ENCODE data around the gene SPACA5B.
A peak's percentile ranks its signal among the peaks of the same experiment; 100 is the strongest.
"Not testable (repeated sequence)": the region's sequence is repeated elsewhere in the genome, so short reads cannot be mapped to it uniquely, and the experiment has no call there.

The SPACA5B gene

DNA sequence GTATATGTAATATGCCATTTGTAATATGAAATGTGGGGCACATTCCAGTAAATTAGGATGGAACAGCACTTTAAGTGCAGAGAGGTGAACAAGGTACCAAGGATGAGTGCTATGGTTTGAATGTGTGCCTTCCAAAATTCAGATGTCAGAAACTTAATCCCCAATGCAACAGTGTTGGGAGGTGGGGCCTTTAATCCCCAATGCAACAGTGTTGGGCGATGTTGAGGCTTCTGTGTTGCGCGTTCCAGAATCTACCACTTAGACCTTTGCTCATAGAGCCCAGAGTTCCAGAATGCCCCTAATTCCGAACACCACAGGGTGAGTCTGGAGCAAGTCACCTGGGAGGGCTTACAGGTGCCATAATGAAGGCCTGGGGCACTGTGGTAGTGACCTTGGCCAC, at the start of gene SPACA5B:
Gene SPACA5B (plus strand): TSS at position 301 of the 400 bp plus-strand sequence. CDS start 62 bp downstream, at position 363.
- not testable (repeated sequence) for DNase-seq (ENCODE audit: insufficient read length, low spot score); FAIRE-seq

DNA sequence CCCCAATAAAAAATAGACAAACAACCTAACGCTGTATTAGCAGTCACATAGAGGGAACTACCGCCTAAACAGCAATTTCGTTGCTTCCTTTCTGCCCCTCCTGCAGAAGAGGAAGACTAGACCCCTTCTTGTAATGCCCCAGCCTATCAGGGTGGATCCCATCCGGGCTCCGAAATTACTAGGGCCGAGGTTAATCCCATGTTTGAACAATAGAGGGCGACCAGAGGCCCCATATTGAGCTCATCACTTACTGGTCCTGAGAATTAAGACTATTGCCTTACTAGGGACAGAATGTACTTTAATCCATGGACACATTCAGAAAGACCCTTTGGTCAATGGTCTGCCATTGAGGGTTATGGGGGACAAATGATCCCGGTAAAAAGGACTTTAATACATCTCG, 47.2 kb upstream of the SPACA5B start:
- DNase-seq (ENCODE audit: insufficient read length, low spot score) = no peak
- TF ChIP-seq, protein P1, sequence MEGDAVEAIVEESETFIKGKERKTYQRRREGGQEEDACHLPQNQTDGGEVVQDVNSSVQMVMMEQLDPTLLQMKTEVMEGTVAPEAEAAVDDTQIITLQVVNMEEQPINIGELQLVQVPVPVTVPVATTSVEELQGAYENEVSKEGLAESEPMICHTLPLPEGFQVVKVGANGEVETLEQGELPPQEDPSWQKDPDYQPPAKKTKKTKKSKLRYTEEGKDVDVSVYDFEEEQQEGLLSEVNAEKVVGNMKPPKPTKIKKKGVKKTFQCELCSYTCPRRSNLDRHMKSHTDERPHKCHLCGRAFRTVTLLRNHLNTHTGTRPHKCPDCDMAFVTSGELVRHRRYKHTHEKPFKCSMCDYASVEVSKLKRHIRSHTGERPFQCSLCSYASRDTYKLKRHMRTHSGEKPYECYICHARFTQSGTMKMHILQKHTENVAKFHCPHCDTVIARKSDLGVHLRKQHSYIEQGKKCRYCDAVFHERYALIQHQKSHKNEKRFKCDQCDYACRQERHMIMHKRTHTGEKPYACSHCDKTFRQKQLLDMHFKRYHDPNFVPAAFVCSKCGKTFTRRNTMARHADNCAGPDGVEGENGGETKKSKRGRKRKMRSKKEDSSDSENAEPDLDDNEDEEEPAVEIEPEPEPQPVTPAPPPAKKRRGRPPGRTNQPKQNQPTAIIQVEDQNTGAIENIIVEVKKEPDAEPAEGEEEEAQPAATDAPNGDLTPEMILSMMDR (IDR thresholded peaks at IDR 0.05; ENCODE audit: insufficient read depth, missing control alignments) = peak; percentile 49
- no peak for FAIRE-seq

DNA sequence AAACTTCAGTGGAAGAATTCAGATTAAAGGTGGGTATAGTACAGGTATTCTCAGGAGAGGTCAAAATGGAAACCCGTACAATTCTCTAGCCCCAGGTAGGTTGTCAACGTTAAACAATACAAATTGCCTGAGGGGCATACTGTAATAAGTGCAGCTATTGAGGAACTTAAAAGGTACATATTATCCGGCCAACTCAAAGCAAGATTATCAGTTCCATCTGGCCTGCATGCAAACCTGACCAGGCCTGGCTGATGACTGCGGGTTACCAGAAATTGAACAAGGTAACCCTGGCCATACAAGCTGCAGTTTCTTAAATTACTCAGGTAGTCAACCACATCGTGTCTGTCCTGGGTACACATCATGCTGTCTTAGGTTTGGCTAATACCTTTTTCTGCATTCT, 46.7 kb upstream of the SPACA5B start:
- peak; percentile 80 for FAIRE-seq

DNA sequence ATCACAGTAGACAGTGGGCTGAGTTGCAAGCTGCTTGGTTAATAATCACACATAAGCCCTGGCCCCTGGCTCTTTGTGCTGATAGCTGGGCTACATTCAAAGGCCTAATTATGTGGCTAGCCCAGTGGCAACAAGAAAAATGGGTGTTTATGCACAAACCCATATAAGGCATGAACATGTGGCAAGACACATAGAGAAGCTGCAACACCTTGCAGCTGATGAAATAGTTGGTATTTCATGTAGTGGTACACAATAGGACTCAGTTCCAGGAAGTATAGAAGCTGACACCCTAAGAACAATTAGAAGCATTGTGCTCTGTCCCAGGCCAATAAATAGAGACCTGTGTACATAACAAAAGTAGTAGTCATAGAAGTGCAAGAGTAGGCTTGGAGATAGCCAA, 44.3 kb upstream of the SPACA5B start:
- no peak for DNase-seq (ENCODE audit: insufficient read length, low spot score)
- TF ChIP-seq, protein P1 (IDR thresholded peaks at IDR 0.05; ENCODE audit: insufficient read depth, missing control alignments) = no peak
- FAIRE-seq = no peak

More for the DNA sequence above, 46.7 kb upstream of the SPACA5B start:
- no peak for DNase-seq (ENCODE audit: insufficient read length, low spot score)
- TF ChIP-seq, protein P1 (IDR thresholded peaks at IDR 0.05; ENCODE audit: insufficient read depth, missing control alignments) = no peak

DNA sequence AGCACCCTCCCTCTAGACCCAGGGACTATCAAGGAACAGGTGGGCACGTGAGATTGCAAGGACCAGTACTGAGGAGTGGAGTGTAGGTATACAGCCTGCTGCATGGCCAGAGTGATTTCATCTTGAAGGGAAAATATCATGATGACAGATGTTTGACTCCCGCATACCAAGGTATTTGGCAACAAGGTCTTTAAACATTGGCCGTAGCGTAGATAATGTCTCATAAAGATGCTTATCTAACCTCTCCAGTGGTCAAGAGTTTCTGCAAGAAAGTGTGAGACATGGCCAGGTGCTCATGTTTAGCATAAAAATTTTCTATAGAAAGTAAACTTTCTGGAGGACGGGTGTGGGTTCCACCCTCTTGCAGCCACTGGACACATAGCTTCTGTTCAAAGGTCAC, 40.3 kb upstream of the SPACA5B start:
- FAIRE-seq (no peak), DNase-seq (ENCODE audit: insufficient read length, low spot score) (no peak)
- TF ChIP-seq, protein P1 (IDR thresholded peaks at IDR 0.05; ENCODE audit: insufficient read depth, missing control alignments) = no peak

DNA sequence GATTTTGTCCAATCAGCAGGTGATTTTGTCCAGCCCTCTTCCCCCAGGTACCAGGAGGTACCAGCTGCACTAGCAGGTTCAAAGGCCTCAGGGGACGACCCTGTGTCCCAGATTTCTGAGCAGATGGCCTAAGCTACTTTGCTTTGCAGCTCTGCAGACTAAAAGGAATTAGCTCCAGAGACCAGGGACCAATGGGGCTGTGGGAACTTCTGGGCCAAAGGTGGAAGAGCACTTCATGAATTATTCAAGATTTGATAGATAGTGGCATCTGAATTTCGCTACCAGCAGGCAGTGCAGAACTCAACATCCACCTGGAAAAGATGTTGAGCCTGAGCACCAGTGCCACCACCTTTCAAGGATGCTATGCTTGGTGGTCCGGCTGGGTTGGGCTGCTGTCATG, 37.9 kb upstream of the SPACA5B start:
- FAIRE-seq = not testable (repeated sequence)

DNA sequence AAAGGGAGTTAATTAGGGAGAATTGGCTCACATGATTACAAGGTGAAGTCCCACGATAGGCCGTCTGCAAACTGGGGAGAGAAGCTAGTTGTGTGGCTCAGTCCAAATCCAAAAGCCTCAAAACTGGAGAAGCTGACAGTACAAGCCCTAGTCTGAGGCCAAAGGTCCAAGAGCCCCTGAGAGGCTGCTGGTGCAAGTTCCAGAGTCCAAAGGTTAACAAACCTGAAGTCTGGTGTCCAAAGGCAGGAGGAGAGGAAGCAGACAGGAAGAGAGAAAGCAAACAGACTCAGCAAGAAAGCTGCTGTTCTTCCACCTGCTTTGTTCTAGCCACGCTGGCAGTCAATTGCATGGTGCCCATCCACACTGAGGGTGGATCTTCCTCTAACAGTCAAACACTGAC, 29.0 kb upstream of the SPACA5B start:
- FAIRE-seq (no peak), DNase-seq (ENCODE audit: insufficient read length, low spot score) (no peak)
- TF ChIP-seq, protein P1 (IDR thresholded peaks at IDR 0.05; ENCODE audit: insufficient read depth, missing control alignments) = no peak

More for the DNA sequence above, 37.9 kb upstream of the SPACA5B start:
- not testable (repeated sequence) for DNase-seq (ENCODE audit: insufficient read length, low spot score)

DNA sequence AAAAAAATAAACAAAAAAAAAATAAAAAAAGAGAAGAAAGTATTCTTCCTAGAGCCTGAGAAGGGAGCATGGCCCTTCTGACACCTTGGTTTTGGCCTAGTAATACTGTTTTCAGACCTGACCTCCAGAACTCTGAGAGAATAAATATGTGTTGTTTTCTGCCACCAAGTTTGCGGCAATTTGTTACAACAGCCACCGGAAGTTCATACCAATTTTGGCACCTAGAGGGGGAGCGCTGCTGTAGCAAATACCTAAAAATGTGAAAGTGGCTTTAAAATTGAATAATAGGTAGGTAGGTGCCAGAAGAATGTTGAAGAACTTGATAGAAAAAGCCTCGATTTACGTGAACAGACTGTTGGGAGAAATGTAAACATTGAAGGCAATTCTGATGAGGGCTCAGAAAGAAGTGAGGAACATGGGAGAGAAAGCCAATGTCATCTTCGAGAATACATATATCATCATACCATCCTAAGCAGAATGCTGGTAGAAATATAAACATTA, 27.5 kb upstream of the SPACA5B start:
- FAIRE-seq (peak; percentile 6), DNase-seq (ENCODE audit: insufficient read length, low spot score) (no peak)
- TF ChIP-seq, protein P1 (IDR thresholded peaks at IDR 0.05; ENCODE audit: insufficient read depth, missing control alignments) = no peak
